Measurements from ENCODE around the gene SENP1.

DNA sequence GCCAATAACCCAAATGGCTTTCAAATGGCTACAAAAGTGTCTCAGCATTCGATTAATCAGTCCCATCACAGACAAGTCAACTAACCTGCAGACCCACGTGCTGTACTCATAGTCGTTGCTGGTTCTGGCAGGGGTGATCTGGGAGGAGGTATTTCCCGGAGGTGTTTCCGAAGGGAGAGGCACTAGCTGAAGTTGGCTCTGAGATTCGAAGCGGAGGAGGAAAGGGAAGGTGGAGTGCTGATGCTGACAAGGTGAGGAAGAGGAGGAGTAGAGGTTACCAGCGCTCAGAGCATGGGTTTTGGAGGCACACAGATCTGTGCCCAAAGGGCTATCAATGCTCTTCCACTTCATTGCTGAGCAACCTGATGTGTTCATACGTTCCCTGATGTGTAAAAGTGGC, 81.1 kb downstream of the SENP1 start:
- TF ChIP-seq CTCF (IDR thresholded peaks at IDR 0.05; ENCODE audit: extremely low read depth in 1 of 2, insufficient read depth in 1 of 2, low read depth in 1 of 2, low read length in 2 of 2) (no peak), JUN (IDR thresholded peaks at IDR 0.05; ENCODE audit: borderline replicate concordance, insufficient read depth, insufficient read length, low read depth) (no peak), POLR2A (IDR thresholded peaks at IDR 0.05; ENCODE audit: low read depth, low read length) (no peak), EZH2 (IDR thresholded peaks at IDR 0.05; ENCODE audit: borderline replicate concordance, low read depth, low read length, severe bottlenecking) (no peak), POLR2AphosphoS5 (IDR thresholded peaks at IDR 0.05; ENCODE audit: insufficient read depth, low read depth, low read length) (no peak), MAX (IDR thresholded peaks at IDR 0.05; ENCODE audit: insufficient read depth, insufficient read length) (no peak), MYC (IDR thresholded peaks at IDR 0.05; ENCODE audit: low read depth, low read length) (no peak), GATA2 (IDR thresholded peaks at IDR 0.05; ENCODE audit: insufficient read depth, insufficient read length, low read depth, low read length) (no peak)
